GM10248 (cell line): ENCODE results near the gene HLA-E.
"Not testable (repeated sequence)": the region's sequence is repeated elsewhere in the genome, so short reads cannot be mapped to it uniquely, and the experiment has no call there.

Experiments used
- CTCF ChIA-PET: fragments of 300-600 bp; sonication (Branson Sonifier 250); formaldehyde crosslinking; extraction: SDS; loops from one replicate; lab custom pipeline; 2021; ENCODE audit warnings: antibody characterized with exemption; lab: Yijun Ruan, JAX
- POLR2A ChIA-PET: fragments of 350-650 bp; sonication (Branson Sonifier 250); formaldehyde crosslinking; extraction: SDS; loops from one replicate; lab custom pipeline; 2020; ENCODE audit warnings: antibody characterized with exemption; lab: Yijun Ruan, JAX
- DNase-seq: peaks from one replicate; pipeline ENCODE4 v3.0.0; 2012; ENCODE audit errors: extremely low spot score
- TF ChIP-seq, protein P1 (sequence below): IDR thresholded peaks from 2 replicates; pipeline ENCODE4 v1.5.1; 2012; ENCODE audit warnings: mild to moderate bottlenecking, low read depth; ENCODE audit errors: extremely low read depth, missing control alignments, control extremely low read depth

HLA-E gene

GRCh38 chr6:30494291-30494861, 5.1 kb downstream of the HLA-E start:
- TF ChIP-seq, protein P1, sequence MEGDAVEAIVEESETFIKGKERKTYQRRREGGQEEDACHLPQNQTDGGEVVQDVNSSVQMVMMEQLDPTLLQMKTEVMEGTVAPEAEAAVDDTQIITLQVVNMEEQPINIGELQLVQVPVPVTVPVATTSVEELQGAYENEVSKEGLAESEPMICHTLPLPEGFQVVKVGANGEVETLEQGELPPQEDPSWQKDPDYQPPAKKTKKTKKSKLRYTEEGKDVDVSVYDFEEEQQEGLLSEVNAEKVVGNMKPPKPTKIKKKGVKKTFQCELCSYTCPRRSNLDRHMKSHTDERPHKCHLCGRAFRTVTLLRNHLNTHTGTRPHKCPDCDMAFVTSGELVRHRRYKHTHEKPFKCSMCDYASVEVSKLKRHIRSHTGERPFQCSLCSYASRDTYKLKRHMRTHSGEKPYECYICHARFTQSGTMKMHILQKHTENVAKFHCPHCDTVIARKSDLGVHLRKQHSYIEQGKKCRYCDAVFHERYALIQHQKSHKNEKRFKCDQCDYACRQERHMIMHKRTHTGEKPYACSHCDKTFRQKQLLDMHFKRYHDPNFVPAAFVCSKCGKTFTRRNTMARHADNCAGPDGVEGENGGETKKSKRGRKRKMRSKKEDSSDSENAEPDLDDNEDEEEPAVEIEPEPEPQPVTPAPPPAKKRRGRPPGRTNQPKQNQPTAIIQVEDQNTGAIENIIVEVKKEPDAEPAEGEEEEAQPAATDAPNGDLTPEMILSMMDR = no peak
- CTCF ChIA-PET = interaction anchor here (0.8 to 5.9 kb wide), 17 partner anchors 10 to 585 kb away, joined by 3 to 43 read pairs (median 6); partner anchors contain the start of gene DHX16
- POLR2A ChIA-PET = interaction anchor here (0.8 to 3.5 kb wide), 10 partner anchors 11 to 96 kb away, joined by 3 to 13 read pairs (median 4); no protein-coding TSS in a partner anchor
- DNase-seq = no peak

DNA sequence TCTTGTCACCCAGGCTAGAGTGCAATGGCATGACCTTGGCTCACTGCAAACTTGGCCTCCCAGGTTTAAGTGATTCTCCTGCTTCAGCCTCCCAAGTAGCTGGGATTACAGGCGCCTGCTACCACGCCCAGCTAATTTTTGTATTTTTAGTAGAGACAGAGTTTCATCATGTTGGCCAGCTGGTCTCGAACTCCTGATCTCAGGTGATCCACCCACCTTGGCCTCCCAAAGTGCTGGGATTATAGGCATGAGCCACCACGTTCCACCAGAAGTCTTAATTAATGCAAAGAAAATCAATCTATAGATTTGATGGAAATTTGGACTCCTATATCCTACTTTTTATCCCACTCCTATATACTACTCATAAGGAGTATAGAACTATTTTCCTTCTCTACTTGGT, 5.8 kb downstream of the HLA-E start:
- POLR2A ChIA-PET = interaction anchor here (0.8 to 2.4 kb wide), 2 partner anchors 10 to 34 kb away, joined by 6 to 12 read pairs; no protein-coding TSS in a partner anchor
- not testable (repeated sequence) for DNase-seq
- CTCF ChIA-PET = interaction anchor here (1.9 to 5.9 kb wide), 4 partner anchors 9 to 48 kb away, joined by 5 to 43 read pairs (median 16); no protein-coding TSS in a partner anchor

GRCh38 chr6:30495993-30496392, 6.7 kb downstream of the HLA-E start:
- CTCF ChIA-PET = interaction anchor here (1.0 to 3.3 kb wide), 7 partner anchors 13 to 101 kb away, joined by 3 to 26 read pairs (median 3); no protein-coding TSS in a partner anchor
- POLR2A ChIA-PET = interaction anchor here (1.2 kb wide), 1 partner anchor 32 kb away, joined by 3 read pairs; no protein-coding TSS in a partner anchor
- TF ChIP-seq, protein P1 = no peak
- no peak for DNase-seq

DNA sequence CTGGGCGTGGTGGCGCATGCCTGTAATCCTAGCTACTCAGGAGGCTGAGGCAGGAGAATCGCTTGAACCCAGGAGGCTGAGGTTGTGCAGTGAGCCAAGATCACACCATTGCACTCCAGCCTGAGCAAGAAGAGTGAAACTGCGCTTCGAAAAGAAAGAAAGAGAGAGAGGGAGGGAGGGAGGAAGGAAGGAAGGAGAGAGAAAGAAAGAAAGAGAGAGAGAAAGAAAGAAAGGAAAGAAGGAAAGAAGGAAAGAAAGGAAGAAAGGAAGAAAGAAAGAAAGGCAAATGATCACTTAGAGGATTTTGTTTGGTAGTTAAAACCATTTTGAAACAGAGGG, 7.9 kb downstream of the HLA-E start:
- CTCF ChIA-PET = interaction anchor here (0.8 to 3.3 kb wide), 5 partner anchors 11 to 99 kb away, joined by 3 to 26 read pairs (median 3); no protein-coding TSS in a partner anchor
- DNase-seq, POLR2A ChIA-PET: not testable (repeated sequence)

DNA sequence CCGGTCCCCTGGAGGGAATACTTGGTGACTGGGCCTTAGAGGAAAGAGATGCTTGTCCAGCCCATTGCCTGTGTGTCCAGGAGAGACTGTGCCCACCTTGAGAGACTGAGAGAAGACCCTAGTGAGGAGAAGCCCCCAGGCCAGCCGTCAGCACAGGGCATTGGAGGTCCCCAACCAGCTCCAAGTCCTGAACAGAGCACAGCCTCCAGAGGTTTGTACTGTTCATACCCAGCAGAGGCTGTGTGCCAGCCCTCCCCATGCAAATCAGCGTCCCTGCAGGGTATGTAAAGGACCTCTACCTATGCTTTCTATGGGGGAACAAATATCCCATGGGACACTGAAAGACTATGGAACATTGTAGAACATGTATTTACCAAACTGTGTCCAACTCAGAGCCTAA, 8.4 kb downstream of the HLA-E start:
- DNase-seq = no peak
- ChIA-PET POLR2A (no interaction called here), CTCF (interaction anchor here (1.6 to 3.3 kb wide), 2 partner anchors 11 to 46 kb away, joined by 3 to 26 read pairs; no protein-coding TSS in a partner anchor)
- TF ChIP-seq, protein P1 = no peak

DNA sequence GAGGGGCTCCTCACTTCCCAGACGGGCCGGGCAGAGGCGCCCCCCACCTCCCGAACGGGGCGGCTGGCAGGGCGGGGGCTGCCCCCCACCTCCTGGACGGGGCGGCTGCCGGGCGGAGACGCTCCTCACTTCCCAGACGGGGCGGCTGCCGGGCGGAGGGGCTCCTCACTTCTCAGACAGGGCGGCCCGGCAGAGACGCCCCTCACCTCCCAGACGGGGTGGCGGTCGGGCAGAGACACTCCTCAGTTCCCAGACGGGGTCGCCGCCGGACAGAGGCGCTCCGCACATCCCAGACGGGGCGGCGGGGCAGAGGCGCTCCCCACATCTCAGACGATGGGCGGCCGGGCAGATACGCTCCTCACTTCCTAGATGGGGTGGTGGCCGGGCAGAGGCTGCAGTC, 9.4 kb downstream of the HLA-E start:
- POLR2A ChIA-PET, DNase-seq: not testable (repeated sequence)
- CTCF ChIA-PET = interaction anchor here (3.8 kb wide), 1 partner anchor 14 kb away, joined by 16 read pairs; no protein-coding TSS in a partner anchor

- ChIA-PET CTCF (interaction anchor here (1.0 to 6.6 kb wide), 7 partner anchors 8 to 43 kb away, joined by 3 to 49 read pairs (median 11); no protein-coding TSS in a partner anchor), POLR2A (no interaction called here)
- no peak for DNase-seq
- TF ChIP-seq, protein P1 = no peak
Measured at GRCh38 chr6:30500421-30501355, 11.4 kb downstream of the HLA-E start.
